GM12878 (cell line): ENCODE measurements around the gene TTLL13. TPM values are rescaled to one million over a fixed set of nuclear protein-coding genes. Genes with fewer than 3 reads are reported as not detected.

Experiments used
- ATAC-seq: fragments of 200-7000 bp; cut with Tn5 transposase; 3 replicates; pipeline ENCODE4 v1.9.1; 2020; ENCODE audit warnings: mild to moderate bottlenecking, moderate library complexity
- BruUV-seq: library from RNA; stranded (reverse); fragments of 400-500 nt; replicated peaks from 2 replicates; lab custom pipeline; 2021; lab: Mats Ljungman, UMichigan
- CTCF ChIA-PET: fragments of 300-600 bp; sonication (Branson Sonifier 250); formaldehyde crosslinking; extraction: SDS; loops from one replicate; lab custom pipeline; 2021; ENCODE audit warnings: inconsistent platforms; lab: Yijun Ruan, JAX
- POLR2A ChIA-PET: fragments of 350-600 bp; formaldehyde crosslinking; extraction: SDS; loops from one replicate; lab custom pipeline; 2021; ENCODE audit warnings: inconsistent platforms; lab: Charles Lee
- RAD21 ChIA-PET: fragments of 300-600 bp; sonication (Branson Sonifier 250); formaldehyde crosslinking; loops from one replicate; lab custom pipeline; 2023; ENCODE audit warnings: antibody characterized with exemption; ENCODE audit not compliant: unreplicated experiment; lab: Charles Lee
- SMC1A ChIA-PET: fragments of 300-600 bp; sonication (Branson Sonifier 250); formaldehyde crosslinking; loops from one replicate; lab custom pipeline; 2023; ENCODE audit not compliant: unreplicated experiment, uncharacterized antibody; lab: Charles Lee
- DNase-seq: peaks from one replicate; pipeline ENCODE4 v3.0.0-alpha.2; 2011; ENCODE audit warnings: low read depth, low spot score
- FAIRE-seq: peaks from 3 replicates; lab custom pipeline; 2011; peaks lifted over from hg19 to GRCh38; lab: Jason Lieb, UNC
- H2AFZ ChIP-seq: 2 replicates; pipeline ENCODE4 v1.6.0; 2011; ENCODE audit warnings: low read depth, low read length, control low read depth; ENCODE audit not compliant: control insufficient read depth
- H3K27ac ChIP-seq: 2 replicates; pipeline ENCODE4 v1.5.1; 2011; ENCODE audit warnings: control low read depth; ENCODE audit not compliant: control insufficient read depth, insufficient read depth
- H3K27me3 ChIP-seq, 2 experiments: replicated peaks in 1 of 2; 2 replicates each; pipeline versions ENCODE4 v1.6.0 to v1.6.1; 2011; ENCODE audit warnings: low read length in 1 of 2; ENCODE audit not compliant: control insufficient read depth in 2 of 2, insufficient read depth in 2 of 2
- H3K36me3 ChIP-seq, 2 experiments: 2 replicates each; pipeline ENCODE4 v1.5.1; 2011; ENCODE audit warnings: low read length in 1 of 2; ENCODE audit not compliant: control insufficient read depth in 2 of 2, insufficient read depth in 2 of 2
- H3K4me1 ChIP-seq: 2 replicates; pipeline ENCODE4 v1.6.1; 2011; ENCODE audit warnings: mild to moderate bottlenecking, low read length, moderate library complexity, mixed read lengths; ENCODE audit not compliant: control insufficient read depth, insufficient read depth
- H3K4me2 ChIP-seq: 2 replicates; pipeline ENCODE4 v1.6.0; 2011; ENCODE audit warnings: control low read depth; ENCODE audit not compliant: control insufficient read depth, insufficient read depth
- H3K4me3 ChIP-seq: fragments of 200-600 bp; sonication (generic); 2 replicates; pipeline ENCODE4 v1.5.1; 2016
- H3K79me2 ChIP-seq: 2 replicates; pipeline ENCODE4 v1.6.0; 2011; ENCODE audit warnings: low read length; ENCODE audit not compliant: control insufficient read depth, insufficient read depth
- H3K9ac ChIP-seq: 2 replicates; pipeline ENCODE4 v1.8.0; 2011; ENCODE audit warnings: low read length, control low read depth, mixed read lengths; ENCODE audit not compliant: control insufficient read depth, insufficient read depth
- H3K9me3 ChIP-seq: replicated peaks from 3 replicates; pipeline ENCODE4 v1.5.1; 2011; ENCODE audit warnings: mild to moderate bottlenecking, low read length; ENCODE audit not compliant: control insufficient read depth, insufficient read depth
- H4K20me1 ChIP-seq: 2 replicates; pipeline ENCODE4 v1.6.0; 2011; ENCODE audit not compliant: control insufficient read depth, insufficient read depth
- BCLAF1 ChIP-seq: fragments of 450-650 bp; IDR thresholded peaks from 2 replicates; pipeline ENCODE4 v1.6.1; 2017; ENCODE audit warnings: antibody characterized with exemption, mild to moderate bottlenecking, moderate library complexity
- CEBPB ChIP-seq, 2 experiments: fragments of 150-350 bp in 1 of 2; IDR thresholded peaks; 2 replicates each; pipeline ENCODE4 v1.6.1; 2012 to 2014; ENCODE audit warnings: low read depth in 2 of 2, low read length in 2 of 2, borderline replicate concordance in 1 of 2, inconsistent platforms in 1 of 2
- E2F8 ChIP-seq: fragments of 450-650 bp; IDR thresholded peaks from 2 replicates; pipeline ENCODE4 v1.6.1; 2018; ENCODE audit warnings: mild to moderate bottlenecking, low read depth, moderate library complexity; ENCODE audit not compliant: partially characterized antibody
- EGR1 ChIP-seq, 2 experiments: IDR thresholded peaks; 1 replicate in 1 of 2; 2 replicates in 1 of 2; pipeline ENCODE4 v1.6.1; 2011 to 2012; ENCODE audit warnings: low read depth in 2 of 2, low read length in 2 of 2, borderline replicate concordance in 1 of 2, mild to moderate bottlenecking in 1 of 2, moderate library complexity in 1 of 2
- EZH2 ChIP-seq: IDR thresholded peaks from 2 replicates; pipeline ENCODE4 v1.6.1; 2012; ENCODE audit warnings: low read depth, mild to moderate bottlenecking, control low read depth, inconsistent platforms, low read length, borderline replicate concordance; ENCODE audit not compliant: control insufficient read depth
- GABPA ChIP-seq: IDR thresholded peaks from 2 replicates; pipeline ENCODE4 v1.6.1; 2014; ENCODE audit warnings: antibody characterized with exemption, low read depth, mild to moderate bottlenecking, inconsistent platforms
- IRF3 ChIP-seq: fragments of 450-650 bp; IDR thresholded peaks from 2 replicates; pipeline ENCODE4 v1.6.1; 2014; ENCODE audit warnings: mild to moderate bottlenecking
- LARP7 ChIP-seq: fragments of 450-650 bp; IDR thresholded peaks from 2 replicates; pipeline ENCODE4 v1.6.1; 2017; ENCODE audit warnings: mild to moderate bottlenecking
- MXI1 ChIP-seq: fragments of 150-350 bp; IDR thresholded peaks from 2 replicates; pipeline ENCODE4 v1.6.1; 2011; ENCODE audit warnings: low read depth, mild to moderate bottlenecking, inconsistent platforms, low read length, improper control_type of control experiment
- RB1 ChIP-seq: fragments of 450-650 bp; formaldehyde crosslinking; IDR thresholded peaks from 2 replicates; pipeline ENCODE4 v1.6.1; 2017; ENCODE audit warnings: mild to moderate bottlenecking, borderline replicate concordance
- ZNF274 ChIP-seq: IDR thresholded peaks from one replicate; pipeline ENCODE4 v1.8.0; 2011; ENCODE audit not compliant: insufficient read length, insufficient read depth
- WGBS: methylation state at CpG from one replicate; pipeline ENCODE4 v1.1.6; 2016; ENCODE audit warnings: low lambda C conversion rate; ENCODE audit not compliant: insufficient replicate concordance, insufficient coverage; ENCODE audit errors: missing lambda C conversion rate; 5-methylcytosine and 5-hydroxymethylcytosine counted together
- in situ Hi-C: fragments of 300-500 bp; cut with MboI; formaldehyde crosslinking; loops from 9 replicates; pipeline ENCODE4 v1.14.3; 2018; ENCODE audit warnings: mixed read lengths
- intact Hi-C: fragments of 100-400 bp; cut with micrococcal nuclease; formaldehyde crosslinking; loops from one replicate; pipeline ENCODE4 v1.14.2; 2022; ENCODE audit not compliant: unreplicated experiment
- polyA plus RNA-seq, 11 experiments: library from polyadenylated mRNA; depleted of rRNA in 4 of 11; unstranded in 6 of 11; stranded (reverse) in 5 of 11; fragments of >200 nt; fragmentation: Nextera tagmentation in 4 of 11; fragmentation: Illumina TruSeq in 1 of 11; extraction: Ambion mirVana in 4 of 11; extraction: Trizol in 1 of 11; gene quantifications; 1 replicate in 1 of 11; 2 replicates in 10 of 11; pipeline versions ENCODE4 v1.2.1 to v1.2.3, GENCODE V29; 2011 to 2016; ENCODE audit warnings: inconsistent platforms in 2 of 11, missing spikeins in 2 of 11, low read depth in 1 of 11
- total RNA-seq, 4 experiments: library from RNA; depleted of rRNA in 3 of 4; stranded (reverse); fragments of >200 nt in 3 of 4; fragmentation: Illumina TruSeq in 1 of 4; extraction: Trizol in 1 of 4; gene quantifications; 2 replicates each; pipeline versions ENCODE4 v1.2.1 to v1.2.3, GENCODE V29; 2013 to 2021
- TF ChIP-seq, protein P1 (sequence below): IDR thresholded peaks from 2 replicates; pipeline ENCODE4 v1.6.1; 2012; ENCODE audit warnings: low read depth, low read length, improper control_type of control experiment

The TTLL13 gene
- total and polyA plus RNA-seq, 10 of the 15 experiments (the other 5 are each of a cell fraction or from before 2014, with no cell fraction given): 0.03 to 0.32 (median 0.13) TPM; not detected in 1

DNA sequence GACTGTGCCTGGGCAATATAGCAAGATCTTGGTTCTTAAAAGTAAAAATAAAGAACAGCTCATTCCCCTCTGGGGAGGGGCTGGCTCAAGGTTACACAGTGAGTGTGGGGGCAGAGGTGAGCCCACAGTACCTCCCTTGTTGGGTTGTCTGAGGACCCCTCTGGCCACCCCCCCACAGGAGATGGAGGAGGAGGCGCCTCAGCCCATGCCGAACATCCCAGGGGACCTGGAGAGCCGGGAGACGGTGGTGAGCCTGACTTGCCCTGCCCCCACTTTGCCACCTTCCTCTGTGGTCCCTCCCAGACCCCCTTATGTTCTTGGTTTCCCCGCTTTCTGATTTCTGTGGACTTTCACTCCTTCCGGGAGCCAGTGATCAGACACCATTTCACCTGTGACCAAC lies 44.8 kb downstream of the TTLL13 start:
- DNase-seq: no peak
- H3K27ac ChIP-seq: no peak overlapping the region
- no peaks in the 10 kb centered on the region for H3K4me1 ChIP-seq
- ChIA-PET SMC1A (interaction anchor here (1.2 to 4.7 kb wide), 9 partner anchors 9 to 188 kb away, joined by 3 to 30 read pairs (median 3); no protein-coding TSS in a partner anchor), CTCF (interaction anchor here (0.6 to 7.5 kb wide), 22 partner anchors 10 to 640 kb away, joined by 3 to 99 read pairs (median 6); partner anchors contain the start of genes SEMA4B and UNC45A), RAD21 (interaction anchor here (1.2 to 2.2 kb wide), 5 partner anchors 11 to 637 kb away, joined by 3 to 18 read pairs (median 9); no protein-coding TSS in a partner anchor), POLR2A (interaction anchor here (1.0 kb wide), 1 partner anchor 7 kb away, joined by 3 read pairs; no protein-coding TSS in a partner anchor)
- no peaks in the 10 kb centered on the region for H3K79me2 ChIP-seq
- WGBS: 45% methylated on average over 6 of the region's 6 CpGs
- H3K4me2 ChIP-seq: no peak overlapping the region
- FAIRE-seq: no peak
- intact Hi-C loops (no loop called here), in situ Hi-C loops (no loop called here)
- no peak overlapping the region for H3K4me3 ChIP-seq
- ATAC-seq: no peak
- H2AFZ ChIP-seq: no peak overlapping the region
- H3K36me3 ChIP-seq: no peaks in the 10 kb centered on the region
- no TSS peak for BruUV-seq
- H3K9ac ChIP-seq: no peak overlapping the region
- TF ChIP-seq LARP7: no peak
- no peak for TF ChIP-seq E2F8
- no peak for TF ChIP-seq MXI1
- no peak for TF ChIP-seq BCLAF1
- TF ChIP-seq CEBPB (IDR thresholded peaks at IDR 0.05; ENCODE audit: borderline replicate concordance in 1 of 2, low read depth in 2 of 2, low read length in 2 of 2): no peak
- TF ChIP-seq EGR1 (IDR thresholded peaks at IDR 0.05; ENCODE audit: borderline replicate concordance in 1 of 2, low read depth in 2 of 2, low read length in 2 of 2): no peak
- TF ChIP-seq, protein P1, sequence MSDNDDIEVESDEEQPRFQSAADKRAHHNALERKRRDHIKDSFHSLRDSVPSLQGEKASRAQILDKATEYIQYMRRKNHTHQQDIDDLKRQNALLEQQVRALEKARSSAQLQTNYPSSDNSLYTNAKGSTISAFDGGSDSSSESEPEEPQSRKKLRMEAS: no peak
- TF ChIP-seq ZNF274: no peak
- no peak for TF ChIP-seq EZH2
- no peak for TF ChIP-seq GABPA
- no peak for TF ChIP-seq RB1
- TF ChIP-seq IRF3: no peak
- no peaks in the 10 kb centered on the region for H3K27me3 ChIP-seq
- H4K20me1 ChIP-seq: no peaks in the 10 kb centered on the region
- H3K9me3 ChIP-seq: no peaks in the 10 kb centered on the region
